HG03439 (cell line): ENCODE measurements around the gene SDHC.
"Not testable (repeated sequence)": the region's sequence is repeated elsewhere in the genome, so short reads cannot be mapped to it uniquely, and the experiment has no call there.

ENCODE experiments used
- ATAC-seq: cut with Tn5 transposase; IDR thresholded peaks from one replicate; pipeline ENCODE4 v1.9.1; 2021; ENCODE audit warnings: mild to moderate bottlenecking, moderate library complexity; ENCODE audit not compliant: unreplicated experiment

The SDHC gene

GRCh38 chr1:161309868-161310267 is 4.3 kb upstream of the SDHC start, which contains the start of gene MPZ:
MPZ (minus strand) TSS chr1:161309968; CDS start chr1:161309905, 63 bp downstream.
- no peak for ATAC-seq

- ATAC-seq = no peak
Measured at GRCh38 chr1:161311595-161312181, 2.5 kb upstream of the SDHC start.

GRCh38 chr1:161313554-161314200 is 504 bp upstream of the SDHC start:
- ATAC-seq = no peak

- ATAC-seq = not testable (repeated sequence)
Measured at GRCh38 chr1:161315841-161316674, 1.9 kb downstream of the SDHC start.

GRCh38 chr1:161324020-161324419 is 9.8 kb downstream of the SDHC start:
- no peak for ATAC-seq

- ATAC-seq = no peak
Measured at GRCh38 chr1:161330346-161330745, 16.2 kb downstream of the SDHC start.

- no peak for ATAC-seq
Measured at GRCh38 chr1:161333166-161333565, 19.0 kb downstream of the SDHC start.

GRCh38 chr1:161335796-161336195 is 21.6 kb downstream of the SDHC start:
- ATAC-seq = no peak

- ATAC-seq = no peak
Measured at GRCh38 chr1:161342177-161342576, 28.0 kb downstream of the SDHC start.

GRCh38 chr1:161342821-161343220 is 28.6 kb downstream of the SDHC start:
- ATAC-seq = no peak

GRCh38 chr1:161350671-161351070 is 36.5 kb downstream of the SDHC start:
- ATAC-seq = no peak

GRCh38 chr1:161351482-161351881 is 37.3 kb downstream of the SDHC start:
- no peak for ATAC-seq

- no peak for ATAC-seq
Measured at GRCh38 chr1:161357073-161357472, 42.9 kb downstream of the SDHC start.

- no peak for ATAC-seq
Measured at GRCh38 chr1:161359291-161359690, 45.1 kb downstream of the SDHC start.

- no peak for ATAC-seq
Measured at GRCh38 chr1:161364332-161364731, 50.2 kb downstream of the SDHC start.

- ATAC-seq = no peak
Measured at GRCh38 chr1:161365207-161365606, 51.0 kb downstream of the SDHC start.

GRCh38 chr1:161367684-161368400 is 53.7 kb downstream of the SDHC start, which contains the start of gene CFAP126:
CFAP126 (minus strand) TSS chr1:161367876; CDS start chr1:161367868, 8 bp downstream.
- ATAC-seq = peak; percentile 91

GRCh38 chr1:161373442-161373841 is 59.3 kb downstream of the SDHC start:
- no peak for ATAC-seq

GRCh38 chr1:161374373-161374772 is 60.2 kb downstream of the SDHC start:
- ATAC-seq = no peak

GRCh38 chr1:161378014-161378413 is 63.8 kb downstream of the SDHC start:
- no peak for ATAC-seq

GRCh38 chr1:161379071-161379470 is 64.9 kb downstream of the SDHC start:
- ATAC-seq = no peak
